ENCODE measurements around the gene DNAH7. TPM values are rescaled to one million over a fixed set of nuclear protein-coding genes. Genes with fewer than 3 reads are reported as not detected.

Gene DNAH7
- total and polyA plus RNA-seq, 7 donors = 0.04 to 0.29 (median 0.10) TPM; not detected in 1

- H3K36me3 ChIP-seq (ENCODE audit: insufficient read depth in 1 of 2, low read depth in 1 of 2) = no peaks in the 10 kb centered on the region
- no peak overlapping the region for H3K27ac ChIP-seq
- DNase-seq = no peak
- intact Hi-C loops (cut with DNase I) = no loop called here
- H3K4me3 ChIP-seq = no peak overlapping the region
- H3K27me3 ChIP-seq (ENCODE audit: insufficient read depth in 3 of 3, low read length in 2 of 3) = no peaks in the 10 kb centered on the region
- H3K4me1 ChIP-seq = no peaks in the 10 kb centered on the region
- no peak for TF ChIP-seq CTCF (IDR thresholded peaks at IDR 0.05)
- no peak for ATAC-seq
- H3K9me3 ChIP-seq = no peaks in the 10 kb centered on the region
Measured at GRCh38 chr2:195818106-195818505, 250.5 kb downstream of the DNAH7 start.

DNA sequence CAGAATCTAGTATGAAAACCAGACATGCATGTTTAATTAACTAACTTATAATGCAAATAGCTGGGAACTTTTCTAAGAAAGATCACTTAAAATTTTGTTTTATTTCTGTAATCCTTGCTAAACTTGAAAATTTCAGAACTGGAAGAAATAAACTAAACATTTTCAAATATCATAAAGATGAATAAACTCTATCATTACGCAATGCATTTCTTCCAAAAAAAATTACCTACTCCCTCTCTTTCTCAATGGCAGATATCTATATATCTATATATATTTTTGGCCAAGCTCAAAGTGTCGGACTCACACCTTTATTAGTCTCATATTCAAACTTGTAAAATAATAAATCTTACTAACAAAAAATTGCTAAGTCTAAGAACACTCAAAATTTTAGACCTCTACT, 253.6 kb downstream of the DNAH7 start:
- H3K4me3 ChIP-seq = no peak overlapping the region
- ATAC-seq (no peak), DNase-seq (no peak)
- H3K4me1 ChIP-seq = no peaks in the 10 kb centered on the region
- no peak overlapping the region for H3K27ac ChIP-seq
- H3K9me3 ChIP-seq = no peaks in the 10 kb centered on the region
- no peaks in the 10 kb centered on the region for H3K36me3 ChIP-seq (ENCODE audit: insufficient read depth in 1 of 2, low read depth in 1 of 2)
- no peak for TF ChIP-seq CTCF (IDR thresholded peaks at IDR 0.05)
- WGBS, 3 donors = 95 to 99% (median 98%) methylated on average over 2 of the region's 2 CpGs
- intact Hi-C loops (cut with DNase I) = no loop called here
- H3K27me3 ChIP-seq (ENCODE audit: insufficient read depth in 3 of 3, low read length in 2 of 3) = no peaks in the 10 kb centered on the region

DNA sequence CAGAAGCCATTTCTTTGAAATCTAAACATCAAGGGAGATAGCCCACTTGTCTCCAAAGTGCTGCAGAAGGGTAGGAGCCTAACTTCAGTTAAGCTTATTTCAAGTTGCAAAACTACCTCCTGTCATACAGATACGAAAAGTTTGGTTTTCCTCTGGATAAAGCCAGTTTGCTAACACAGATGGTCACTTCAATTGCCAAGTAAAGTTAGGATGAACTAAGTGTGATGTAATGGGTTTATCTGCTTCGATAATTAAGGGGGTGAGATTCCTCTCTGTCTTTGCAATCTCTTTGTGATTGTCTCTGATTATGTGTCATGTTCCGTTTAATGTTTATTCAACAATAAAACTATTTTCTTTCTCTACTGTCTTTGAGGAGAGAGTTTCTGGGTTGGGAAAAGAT, 255.2 kb downstream of the DNAH7 start:
- WGBS, 3 donors = 23 to 28% (median 25%) methylated on average over 3 of the region's 3 CpGs
- H3K27me3 ChIP-seq (ENCODE audit: insufficient read depth in 3 of 3, low read length in 2 of 3) = no peaks in the 10 kb centered on the region
- no peaks in the 10 kb centered on the region for H3K4me1 ChIP-seq
- no peak overlapping the region for H3K27ac ChIP-seq
- ATAC-seq (no peak), DNase-seq (no peak)
- intact Hi-C loops (cut with DNase I) = no loop called here
- H3K9me3 ChIP-seq = no peaks in the 10 kb centered on the region
- no peak for TF ChIP-seq CTCF (IDR thresholded peaks at IDR 0.05)
- H3K36me3 ChIP-seq (ENCODE audit: insufficient read depth in 1 of 2, low read depth in 1 of 2) = no peaks in the 10 kb centered on the region
- H3K4me3 ChIP-seq = no peak overlapping the region

DNA sequence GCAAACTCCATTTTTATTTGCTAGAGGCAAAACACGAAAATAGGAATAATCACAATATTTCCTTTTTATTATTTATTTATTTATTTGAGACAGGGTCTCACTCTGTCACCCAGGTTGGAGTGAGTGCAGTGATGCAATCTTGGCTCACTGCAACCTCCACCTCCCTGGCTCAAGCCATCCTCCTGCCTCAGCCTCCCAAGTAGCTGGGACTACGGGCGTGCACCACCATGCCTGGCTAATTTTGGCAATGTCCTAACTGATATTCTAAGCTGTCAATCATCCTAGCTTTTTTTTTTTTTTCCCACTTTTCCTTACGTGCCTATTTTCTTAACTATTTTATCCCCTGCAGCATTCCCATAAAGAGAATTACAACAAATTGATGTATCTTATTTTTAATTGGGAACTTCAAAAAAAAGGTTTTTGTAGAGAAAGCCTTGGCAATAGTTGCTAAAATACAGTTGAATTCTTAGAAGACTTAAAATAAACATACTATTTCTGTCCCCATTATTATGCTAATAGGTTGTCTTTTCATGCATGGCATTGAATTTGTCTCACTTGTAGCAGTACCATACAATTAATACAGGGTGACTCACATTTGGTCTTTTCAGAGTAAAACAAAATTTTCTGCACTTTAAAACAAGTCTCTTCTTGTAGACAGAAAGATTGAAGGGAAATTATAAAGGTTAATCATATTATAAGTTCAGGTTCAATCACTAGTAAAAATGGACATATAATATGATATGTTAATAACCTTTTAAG, 258.1 kb downstream of the DNAH7 start:
- intact Hi-C loops (cut with DNase I) = no loop called here
- 77 to 82% (median 78%) methylated on average over 4 of the region's 4 CpGs for WGBS, 3 donors
- Histone ChIP-seq H3K27me3 (ENCODE audit: insufficient read depth in 3 of 3, low read length in 2 of 3) (no peaks in the 10 kb centered on the region), H3K27ac (no peak overlapping the region), H3K4me1 (no peaks in the 10 kb centered on the region), H3K36me3 (ENCODE audit: insufficient read depth in 1 of 2, low read depth in 1 of 2) (no peaks in the 10 kb centered on the region), H3K4me3 (no peak overlapping the region), H3K9me3 (no peaks in the 10 kb centered on the region)
- ATAC-seq (no peak), DNase-seq (no peak)
- no peak for TF ChIP-seq CTCF (IDR thresholded peaks at IDR 0.05)

DNA sequence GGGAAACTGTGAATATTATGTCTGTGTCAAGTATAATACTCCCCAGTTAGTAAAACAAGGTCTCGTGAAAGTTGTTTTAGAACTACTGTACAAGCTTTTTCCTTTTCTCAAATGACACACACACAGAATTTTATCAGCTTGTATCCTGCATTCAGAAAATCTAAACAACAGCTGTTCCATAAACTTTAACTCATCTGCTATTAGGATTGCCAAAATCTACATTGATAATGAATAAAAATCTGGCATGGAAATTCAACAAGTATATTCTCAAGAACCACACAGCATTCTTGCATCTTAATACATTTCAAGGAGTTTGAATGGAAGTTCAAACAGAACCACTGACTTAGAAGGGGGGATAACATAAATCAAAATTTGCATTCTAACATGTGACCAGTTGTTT, 260.4 kb downstream of the DNAH7 start:
- no peaks in the 10 kb centered on the region for H3K4me1 ChIP-seq
- TF ChIP-seq CTCF (IDR thresholded peaks at IDR 0.05) = no peak
- intact Hi-C loops (cut with DNase I) = no loop called here
- H3K9me3 ChIP-seq = no peaks in the 10 kb centered on the region
- ATAC-seq (no peak), DNase-seq (no peak)
- WGBS, 3 donors = 36 to 42% (median 41%) methylated on average over 1 of the region's 1 CpG
- H3K4me3 ChIP-seq = no peak overlapping the region
- H3K27ac ChIP-seq = no peak overlapping the region
- H3K27me3 ChIP-seq (ENCODE audit: insufficient read depth in 3 of 3, low read length in 2 of 3) = no peaks in the 10 kb centered on the region
- H3K36me3 ChIP-seq (ENCODE audit: insufficient read depth in 1 of 2, low read depth in 1 of 2) = no peaks in the 10 kb centered on the region

Measured in psoas muscle (tissue), 8 donors.